Posterior cingulate gyrus (tissue), 11 donors: ENCODE data around the gene FHL3.
"Not testable (repeated sequence)": the region's sequence is repeated elsewhere in the genome, so short reads cannot be mapped to it uniquely, and the experiment has no call there.

Source experiments
- DNase-seq, 10 donors: peaks; one replicate each; pipeline versions ENCODE4 v3.0.0 to v3.0.0-alpha.2; 2020 to 2021; ENCODE audit warnings: mixed read lengths in 3 of 10
- intact Hi-C: fragments of 100-400 bp; cut with DNase I; formaldehyde crosslinking; loops from one replicate; pipeline ENCODE4 v1.15.1; 2023

The FHL3 gene

GRCh38 chr1:38038861-38039260, 33.5 kb upstream of the FHL3 start:
- intact Hi-C loops: no loop called here

GRCh38 chr1:38037221-38037939, 32.1 kb upstream of the FHL3 start:
- intact Hi-C loops: no loop called here
- DNase-seq: no peak

More at GRCh38 chr1:38038861-38039260, 33.5 kb upstream of the FHL3 start:
- DNase-seq: no peak

GRCh38 chr1:38034871-38035270, 29.6 kb upstream of the FHL3 start:
- no peak for DNase-seq
- intact Hi-C loops: no loop called here

GRCh38 chr1:38032992-38033391, 27.7 kb upstream of the FHL3 start:
- intact Hi-C loops, DNase-seq: not testable (repeated sequence)

- DNase-seq: peak in 2 of 10 donors; percentile 66 to 73
- intact Hi-C loops: no loop called here
Observed at GRCh38 chr1:38031513-38031866, 26.2 kb upstream of the FHL3 start.

GRCh38 chr1:38030596-38031512, 25.5 kb upstream of the FHL3 start:
- DNase-seq: peak in 2 of 10 donors; percentile 77 to 85

GRCh38 chr1:38029685-38030511, 24.6 kb upstream of the FHL3 start:
- intact Hi-C loops: loop anchor here (5.0 kb wide), 1 partner anchor 807 kb away; no protein-coding TSS in a partner anchor
- peak in 2 of 10 donors; percentile 72 to 82 for DNase-seq

More at GRCh38 chr1:38030596-38031512, 25.5 kb upstream of the FHL3 start:
- intact Hi-C loops: no loop called here

GRCh38 chr1:38029081-38029681, 23.9 kb upstream of the FHL3 start:
- intact Hi-C loops: loop anchor here (5.0 kb wide), 1 partner anchor 808 kb away; no protein-coding TSS in a partner anchor
- DNase-seq: peak in 2 of 10 donors; percentile 82 to 88

- intact Hi-C loops: loop anchor here (5.0 kb wide), 1 partner anchor 809 kb away; no protein-coding TSS in a partner anchor
Observed at GRCh38 chr1:38028671-38029070, 23.4 kb upstream of the FHL3 start.

GRCh38 chr1:38028105-38028591, 22.8 kb upstream of the FHL3 start:
- peak in 1 of 10 donors; percentile 41 for DNase-seq
- intact Hi-C loops: loop anchor here (5.0 kb wide), 1 partner anchor 809 kb away; no protein-coding TSS in a partner anchor

More at GRCh38 chr1:38028671-38029070, 23.4 kb upstream of the FHL3 start:
- peak in 1 of 10 donors; percentile 49 for DNase-seq

- intact Hi-C loops: loop anchor here (5.0 kb wide), 1 partner anchor 810 kb away; no protein-coding TSS in a partner anchor
- DNase-seq: peak in 2 of 10 donors; percentile 62 to 81
Observed at GRCh38 chr1:38027201-38028104, 22.1 kb upstream of the FHL3 start.

GRCh38 chr1:38026592-38027200, 21.4 kb upstream of the FHL3 start:
- peak in 9 of 10 donors; percentile 56 to 95 (median 75) for DNase-seq
- intact Hi-C loops: loop anchor here (5.0 kb wide), 1 partner anchor 811 kb away; no protein-coding TSS in a partner anchor

GRCh38 chr1:38025664-38026063, 20.4 kb upstream of the FHL3 start:
- intact Hi-C loops: loop anchor here (5.0 kb wide), 1 partner anchor 812 kb away; no protein-coding TSS in a partner anchor
- peak in 2 of 10 donors; percentile 1 to 15 for DNase-seq

GRCh38 chr1:38025233-38025632, 19.9 kb upstream of the FHL3 start:
- DNase-seq: peak in 1 of 10 donors; percentile 3
- intact Hi-C loops: loop anchor here (5.0 kb wide), 1 partner anchor 812 kb away; no protein-coding TSS in a partner anchor

- intact Hi-C loops: no loop called here
Observed at GRCh38 chr1:38022810-38023209, 17.5 kb upstream of the FHL3 start.

GRCh38 chr1:38021969-38022368, 16.7 kb upstream of the FHL3 start:
- intact Hi-C loops: no loop called here
- no peak for DNase-seq

More at GRCh38 chr1:38022810-38023209, 17.5 kb upstream of the FHL3 start:
- DNase-seq: no peak

- DNase-seq: no peak
- intact Hi-C loops: no loop called here
Observed at GRCh38 chr1:38020396-38020795, 15.1 kb upstream of the FHL3 start.
